ENCODE data around the gene MLC1.

Gene MLC1

DNA sequence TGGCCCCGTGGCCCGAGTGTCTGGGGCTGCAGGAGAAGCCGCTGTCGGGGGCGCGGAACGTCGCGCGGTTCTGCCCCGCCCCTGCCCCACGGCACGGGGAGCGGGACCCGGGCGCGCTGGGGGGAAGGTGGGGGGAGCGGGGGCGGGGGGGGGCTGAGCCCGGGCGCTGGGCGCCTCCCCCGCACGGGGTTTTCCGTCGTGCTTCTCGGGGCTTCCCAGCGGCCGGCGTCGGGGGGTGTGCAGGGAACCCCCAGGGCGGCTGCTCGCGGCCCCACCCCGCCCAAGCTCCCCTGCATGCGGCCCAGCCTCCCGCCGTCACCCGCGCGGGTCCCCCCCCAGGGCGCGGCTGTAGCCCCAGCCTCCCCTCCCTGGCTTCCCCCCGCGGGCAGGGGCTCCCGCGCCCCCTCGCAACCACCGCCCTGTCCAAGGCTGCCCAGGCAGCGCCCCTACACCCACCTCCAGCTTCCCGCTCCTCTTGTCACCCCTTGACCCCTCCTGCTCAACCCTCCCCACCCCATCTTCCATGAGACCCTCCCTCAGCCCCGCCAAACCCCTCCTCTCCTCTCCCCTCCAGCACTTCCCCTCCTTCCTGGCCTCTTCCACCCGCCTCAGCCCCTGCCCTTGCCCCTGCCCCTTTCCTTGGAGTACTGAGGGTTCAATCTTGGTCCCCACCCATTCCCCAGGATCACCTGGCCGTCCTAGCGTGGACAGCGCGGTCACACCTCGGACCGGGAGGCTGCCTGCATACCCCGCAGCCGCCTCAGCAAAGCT is 74.4 kb downstream of the MLC1 start:
- Histone ChIP-seq H3K27me3 (ENCODE audit: control insufficient read depth, insufficient read depth, low read length) (peaks cover 10% of the 10 kb centered on the region), H3K4me1 (no peaks in the 10 kb centered on the region), H3K9me3 (ENCODE audit: control insufficient read depth, low read length) (no peaks in the 10 kb centered on the region), H3K4me2 (ENCODE audit: low read length) (no peak overlapping the region), H3K27ac (no peak overlapping the region), H2AFZ (no peak overlapping the region), H3K36me3 (ENCODE audit: control insufficient read depth, insufficient read depth, low read length) (no peaks in the 10 kb centered on the region), H3K4me3 (ENCODE audit: low read depth, low read length) (no peak overlapping the region), H3K9ac (no peak overlapping the region), H3K79me2 (no peaks in the 10 kb centered on the region)
- TF ChIP-seq, protein P1, sequence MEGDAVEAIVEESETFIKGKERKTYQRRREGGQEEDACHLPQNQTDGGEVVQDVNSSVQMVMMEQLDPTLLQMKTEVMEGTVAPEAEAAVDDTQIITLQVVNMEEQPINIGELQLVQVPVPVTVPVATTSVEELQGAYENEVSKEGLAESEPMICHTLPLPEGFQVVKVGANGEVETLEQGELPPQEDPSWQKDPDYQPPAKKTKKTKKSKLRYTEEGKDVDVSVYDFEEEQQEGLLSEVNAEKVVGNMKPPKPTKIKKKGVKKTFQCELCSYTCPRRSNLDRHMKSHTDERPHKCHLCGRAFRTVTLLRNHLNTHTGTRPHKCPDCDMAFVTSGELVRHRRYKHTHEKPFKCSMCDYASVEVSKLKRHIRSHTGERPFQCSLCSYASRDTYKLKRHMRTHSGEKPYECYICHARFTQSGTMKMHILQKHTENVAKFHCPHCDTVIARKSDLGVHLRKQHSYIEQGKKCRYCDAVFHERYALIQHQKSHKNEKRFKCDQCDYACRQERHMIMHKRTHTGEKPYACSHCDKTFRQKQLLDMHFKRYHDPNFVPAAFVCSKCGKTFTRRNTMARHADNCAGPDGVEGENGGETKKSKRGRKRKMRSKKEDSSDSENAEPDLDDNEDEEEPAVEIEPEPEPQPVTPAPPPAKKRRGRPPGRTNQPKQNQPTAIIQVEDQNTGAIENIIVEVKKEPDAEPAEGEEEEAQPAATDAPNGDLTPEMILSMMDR (IDR thresholded peaks at IDR 0.05): no peak

DNA sequence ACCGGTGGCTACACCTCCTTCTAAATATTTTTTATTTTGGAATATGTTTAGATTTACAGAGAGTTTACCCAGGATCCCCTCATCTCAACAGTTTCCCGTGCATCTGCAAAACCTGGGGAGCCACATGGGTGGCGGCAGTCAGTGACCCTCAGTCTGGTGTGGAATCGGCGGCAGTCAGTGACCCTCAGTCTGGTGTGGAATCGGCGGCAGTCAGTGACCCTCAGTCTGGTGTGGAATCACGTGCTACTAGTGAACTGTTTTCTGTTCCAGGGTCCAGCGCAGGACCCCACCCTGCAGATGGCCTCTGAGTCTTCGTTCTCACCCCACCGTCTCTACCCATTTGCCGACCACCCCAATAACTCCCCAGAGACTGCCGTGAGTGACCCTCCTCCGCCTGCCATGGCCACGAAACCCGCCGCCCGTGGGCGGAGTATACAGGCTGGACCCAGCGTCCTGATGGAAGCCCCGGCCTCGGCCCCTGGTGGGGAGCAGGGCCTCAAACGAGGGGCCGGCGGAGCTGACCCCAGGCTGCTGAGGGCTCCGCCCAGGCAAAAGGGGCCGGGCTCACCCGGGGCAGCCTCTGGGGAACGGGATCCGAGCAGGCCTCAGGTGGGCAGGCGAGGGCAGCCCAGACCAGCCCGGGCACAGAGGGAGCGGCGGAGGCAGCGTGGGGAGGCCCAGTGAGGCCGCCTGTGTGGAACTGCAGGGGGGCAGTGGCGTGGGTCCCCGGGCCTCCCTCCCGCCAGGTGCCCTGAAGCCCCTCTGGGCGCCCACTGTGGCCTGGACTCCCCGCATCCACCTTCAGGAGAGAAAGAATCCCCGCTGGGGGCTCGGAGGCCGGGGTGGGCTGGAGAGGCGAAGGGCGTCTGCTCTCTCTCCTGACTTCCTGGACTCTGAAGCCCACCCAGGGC is 75.2 kb downstream of the MLC1 start:
- no peak overlapping the region for H3K27ac ChIP-seq
- TF ChIP-seq, protein P1 (IDR thresholded peaks at IDR 0.05): no peak
- H3K4me1 ChIP-seq: no peaks in the 10 kb centered on the region
- no peaks in the 10 kb centered on the region for H3K79me2 ChIP-seq
- H2AFZ ChIP-seq: no peak overlapping the region
- no peak overlapping the region for H3K9ac ChIP-seq
- H3K36me3 ChIP-seq (ENCODE audit: control insufficient read depth, insufficient read depth, low read length): no peaks in the 10 kb centered on the region
- no peaks in the 10 kb centered on the region for H3K9me3 ChIP-seq (ENCODE audit: control insufficient read depth, low read length)
- H3K4me2 ChIP-seq (ENCODE audit: low read length): no peak overlapping the region
- H3K4me3 ChIP-seq (ENCODE audit: low read depth, low read length): no peak overlapping the region
- H3K27me3 ChIP-seq (ENCODE audit: control insufficient read depth, insufficient read depth, low read length): peaks cover 10% of the 10 kb centered on the region
